Panc1 (cell line): ENCODE results near the gene IKBKG. TPM values are rescaled to one million over a fixed set of nuclear protein-coding genes. Genes with fewer than 3 reads are reported as not detected.

Experiments used
- ATAC-seq: fragments of 200-7000 bp; cut with Tn5 transposase; 2 replicates; pipeline ENCODE4 v1.9.1; 2020; ENCODE audit warnings: mild to moderate bottlenecking, moderate library complexity
- BruUV-seq: library from RNA; stranded (reverse); fragments of 400-500 nt; replicated peaks from 2 replicates; lab custom pipeline; 2021; lab: Mats Ljungman, UMichigan
- CTCF ChIA-PET: fragments of 300-600 bp; sonication (Branson Sonifier 250); formaldehyde crosslinking; loops from one replicate; lab custom pipeline; 2022; ENCODE audit warnings: antibody characterized with exemption; lab: Charles Lee
- POLR2A ChIA-PET: fragments of 300-600 bp; sonication (Branson Sonifier 250); formaldehyde crosslinking; loops from one replicate; lab custom pipeline; 2022; ENCODE audit warnings: antibody characterized with exemption; lab: Charles Lee
- DNase-seq: peaks from one replicate; pipeline ENCODE4 v3.0.0-alpha.2; 2010; ENCODE audit warnings: low read depth, low spot score
- H3K27ac ChIP-seq: 2 replicates; pipeline ENCODE4 v1.5.1; 2011; ENCODE audit warnings: mild to moderate bottlenecking, low read length, inconsistent platforms
- H3K27me3 ChIP-seq: fragments of 200-500 bp; sonication (Bioruptor generic); 2 replicates; pipeline ENCODE4 v1.6.0; 2014; ENCODE audit warnings: low read length, inconsistent platforms; ENCODE audit not compliant: control insufficient read depth, insufficient read depth
- H3K36me3 ChIP-seq: fragments of 200-500 bp; sonication (Bioruptor generic); 2 replicates; pipeline ENCODE4 v1.5.1; 2014; ENCODE audit warnings: inconsistent platforms, mild to moderate bottlenecking, low read length, moderate library complexity; ENCODE audit not compliant: control insufficient read depth, insufficient read depth
- H3K4me1 ChIP-seq: 2 replicates; pipeline ENCODE4 v1.5.1; 2011; ENCODE audit warnings: inconsistent platforms, mild to moderate bottlenecking, low read length, moderate library complexity; ENCODE audit not compliant: control insufficient read depth, insufficient read depth
- H3K4me3 ChIP-seq, 2 experiments: 2 replicates each; pipeline ENCODE4 v1.5.1; 2011 to 2012; ENCODE audit warnings: low read depth in 2 of 2, low read length in 2 of 2, mild to moderate bottlenecking in 2 of 2, inconsistent platforms in 1 of 2, moderate library complexity in 1 of 2
- H3K9me3 ChIP-seq: fragments of 200-500 bp; sonication (Bioruptor generic); 2 replicates; pipeline ENCODE4 v1.5.1; 2014; ENCODE audit warnings: low read depth, mild to moderate bottlenecking, inconsistent platforms, low read length, moderate library complexity; ENCODE audit not compliant: control insufficient read depth, insufficient read depth
- CTCF ChIP-seq: fragments of 450-650 bp; IDR thresholded peaks from 2 replicates; pipeline ENCODE4 v1.5.1; 2017; ENCODE audit warnings: mild to moderate bottlenecking
- POLR2AphosphoS5 ChIP-seq: IDR thresholded peaks from 2 replicates; pipeline ENCODE4 v1.6.1; 2012; ENCODE audit warnings: mild to moderate bottlenecking, low read depth, low read length, moderate library complexity
- REST ChIP-seq, 2 experiments: IDR thresholded peaks; 2 replicates each; pipeline ENCODE4 v1.6.1; 2011 to 2012; ENCODE audit warnings: low read depth in 2 of 2, control low read depth in 1 of 2, low read length in 1 of 2, mild to moderate bottlenecking in 1 of 2, moderate library complexity in 1 of 2; ENCODE audit not compliant: insufficient read depth in 1 of 2
- SIN3A ChIP-seq: IDR thresholded peaks from 2 replicates; pipeline ENCODE4 v1.6.1; 2012; ENCODE audit warnings: low read depth, mild to moderate bottlenecking, low read length, moderate library complexity, borderline replicate concordance; ENCODE audit not compliant: insufficient read depth
- TCF7L2 ChIP-seq: IDR thresholded peaks from 2 replicates; pipeline ENCODE4 v1.6.1; 2011; ENCODE audit warnings: mild to moderate bottlenecking, low read depth, low read length, inconsistent platforms
- in situ Hi-C: cut with HindIII; loops from 2 replicates; pipeline ENCODE4 v1.10.0; 2016; ENCODE audit warnings: low sequenced_read_pairs, low pct_unique_long_range_greater_than_20kb
- intact Hi-C: fragments of 100-400 bp; cut with micrococcal nuclease; formaldehyde crosslinking; loops from one replicate; pipeline ENCODE4 v1.10.0; 2022; ENCODE audit not compliant: unreplicated experiment
- total RNA-seq: library from RNA; stranded (reverse); gene quantifications from one replicate; pipeline ENCODE4 v1.2.1, GENCODE V29; 2021; ENCODE audit not compliant: unreplicated experiment

The IKBKG gene
- total RNA-seq, 1 experiment from 2014 or later = 76.3 TPM

- Histone ChIP-seq H3K36me3 (no peaks in the 10 kb centered on the region), H3K4me1 (no peaks in the 10 kb centered on the region), H3K27ac (no peak overlapping the region), H3K27me3 (no peaks in the 10 kb centered on the region), H3K4me3 (no peak overlapping the region), H3K9me3 (no peaks in the 10 kb centered on the region)
- DNase-seq = no peak
- ChIA-PET POLR2A (no interaction called here), CTCF (no interaction called here)
- in situ Hi-C loops (no loop called here), intact Hi-C loops (no loop called here)
- BruUV-seq = no TSS peak
- no peak for ATAC-seq
- no peak for TF ChIP-seq SIN3A
- no peak for TF ChIP-seq TCF7L2
- no peak for TF ChIP-seq CTCF
- TF ChIP-seq POLR2AphosphoS5 = no peak
- TF ChIP-seq REST (IDR thresholded peaks at IDR 0.05; ENCODE audit: insufficient read depth in 1 of 2, low read depth in 2 of 2, low read length in 1 of 2) = no peak
Observed at GRCh38 chrX:154509455-154509854, 38.0 kb upstream of the IKBKG start.

GRCh38 chrX:154511761-154512160, 35.7 kb upstream of the IKBKG start:
- no TSS peak for BruUV-seq
- ATAC-seq (no peak), DNase-seq (no peak)
- Histone ChIP-seq H3K27ac (no peak overlapping the region), H3K4me1 (peaks cover 1% of the 10 kb centered on the region), H3K4me3 (no peak overlapping the region), H3K9me3 (no peaks in the 10 kb centered on the region), H3K27me3 (no peaks in the 10 kb centered on the region), H3K36me3 (no peaks in the 10 kb centered on the region)
- intact Hi-C loops (no loop called here), in situ Hi-C loops (no loop called here)
- ChIA-PET POLR2A (no interaction called here), CTCF (no interaction called here)
- TF ChIP-seq POLR2AphosphoS5 = no peak
- no peak for TF ChIP-seq SIN3A
- TF ChIP-seq TCF7L2 = no peak
- no peak for TF ChIP-seq REST (IDR thresholded peaks at IDR 0.05; ENCODE audit: insufficient read depth in 1 of 2, low read depth in 2 of 2, low read length in 1 of 2)
- no peak for TF ChIP-seq CTCF
